NCI-H1694 (cell line): ENCODE data around the gene PMEL.
"Not testable (repeated sequence)": the region's sequence is repeated elsewhere in the genome, so short reads cannot be mapped to it uniquely, and the experiment has no call there.

Experiments
- DNase-seq: peaks from one replicate; lab custom pipeline; 2025; lab: John Stamatoyannopoulos, UW

PMEL gene

GRCh38 chr12:55942055-55942454 is 23.8 kb downstream of the PMEL start:
- no peak for DNase-seq

DNA sequence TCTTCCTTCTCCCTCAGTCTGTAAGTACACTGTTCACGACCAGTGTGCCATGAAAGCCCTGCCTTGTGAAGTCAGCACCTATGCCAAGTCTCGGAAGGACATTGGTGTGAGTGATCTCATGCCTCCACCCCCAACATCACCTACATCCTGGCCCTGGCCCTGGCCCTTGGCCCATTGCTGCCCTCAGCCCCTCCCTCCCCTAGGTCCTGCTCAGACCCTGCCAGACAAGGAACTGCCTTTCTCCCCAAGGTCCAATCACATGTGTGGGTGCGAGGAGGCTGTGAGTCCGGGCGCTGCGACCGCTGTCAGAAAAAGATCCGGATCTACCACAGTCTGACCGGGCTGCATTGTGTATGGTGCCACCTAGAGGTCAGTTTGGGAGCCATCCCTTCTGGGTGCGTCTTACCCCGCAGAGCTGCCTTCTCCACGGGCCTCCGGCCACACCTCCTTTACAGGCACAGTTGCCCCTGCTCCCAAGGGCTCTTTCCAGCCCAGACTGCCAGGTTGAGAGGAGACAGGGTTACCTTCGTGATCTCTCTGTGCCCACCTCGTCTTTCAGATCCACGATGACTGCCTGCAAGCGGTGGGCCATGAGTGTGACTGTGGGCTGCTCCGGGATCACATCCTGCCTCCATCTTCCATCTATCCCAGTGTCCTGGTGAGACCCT is 25.6 kb downstream of the PMEL start:
- DNase-seq = peak; percentile 55

DNA sequence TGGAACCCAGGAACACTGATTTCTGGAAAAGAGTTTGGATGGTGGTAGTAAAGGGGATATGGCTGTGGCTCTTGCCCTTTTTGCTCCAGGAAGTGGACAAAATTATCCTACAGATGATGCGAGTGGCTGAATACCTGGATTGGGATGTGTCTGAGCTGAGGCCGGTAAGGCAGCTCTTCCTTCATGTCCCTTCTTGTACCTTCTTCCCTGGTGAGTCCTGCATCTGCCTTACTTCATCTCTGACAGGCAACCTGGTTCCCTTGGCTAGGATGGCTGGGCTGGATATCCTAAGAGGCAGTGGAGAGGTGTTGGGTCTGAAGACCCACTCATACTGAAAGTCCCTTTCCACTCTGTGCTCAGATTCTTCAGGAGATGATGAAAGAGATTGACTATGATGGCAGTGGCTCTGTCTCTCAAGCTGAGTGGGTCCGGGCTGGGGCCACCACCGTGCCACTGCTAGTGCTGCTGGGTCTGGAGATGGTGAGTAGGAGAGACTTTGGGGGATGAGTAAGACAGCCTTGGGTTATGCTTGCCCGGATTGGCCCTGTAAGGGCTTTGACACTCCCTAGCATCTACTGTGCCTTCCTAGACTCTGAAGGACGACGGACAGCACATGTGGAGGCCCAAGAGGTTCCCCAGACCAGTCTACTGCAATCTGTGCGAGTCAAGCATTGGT is 26.9 kb downstream of the PMEL start:
- no peak for DNase-seq

DNA sequence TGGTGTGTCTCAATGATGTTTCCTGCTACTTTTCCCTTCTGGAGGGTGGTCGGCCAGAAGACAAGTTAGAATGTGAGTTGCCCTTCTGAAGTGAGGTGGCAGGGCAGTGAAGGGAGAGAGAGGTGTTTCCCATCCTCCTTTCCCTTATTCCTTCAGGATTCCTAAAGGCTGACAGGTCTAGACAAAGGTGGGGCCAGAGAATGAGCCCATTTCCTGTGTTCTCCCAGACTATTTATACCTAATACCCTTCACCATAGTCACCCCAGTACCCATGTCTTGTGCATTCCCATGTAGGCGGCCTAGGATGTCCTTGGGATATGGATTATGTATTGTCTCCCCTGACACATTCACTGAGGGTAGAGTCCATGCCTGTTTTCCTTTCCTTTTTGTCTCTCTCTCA is 27.9 kb downstream of the PMEL start:
- no peak for DNase-seq

- DNase-seq = no peak
These were observed 30.1 kb downstream of the PMEL start for GRCh38 chr12:55935738-55936151.

DNA sequence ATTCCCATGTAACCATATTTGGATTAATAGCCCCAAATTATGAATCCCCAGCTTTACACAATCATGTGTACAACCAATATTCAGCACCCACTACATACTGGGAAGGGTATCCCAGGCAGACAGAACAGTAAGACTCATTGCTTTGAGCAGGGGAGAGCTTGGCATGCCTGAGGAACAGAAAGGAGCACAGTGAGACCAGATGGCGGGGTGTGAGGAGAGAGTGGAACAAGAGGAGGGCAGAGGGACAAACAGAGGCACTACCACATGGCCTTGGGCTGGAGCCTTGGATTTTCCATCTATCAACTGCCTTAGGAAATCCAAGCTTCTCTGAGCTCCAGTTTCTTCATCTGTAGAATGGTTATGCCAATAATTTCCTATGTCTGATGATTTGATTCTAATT is 31.1 kb downstream of the PMEL start:
- no peak for DNase-seq

- no peak for DNase-seq
These were observed 31.8 kb downstream of the PMEL start for GRCh38 chr12:55933799-55934742.

DNA sequence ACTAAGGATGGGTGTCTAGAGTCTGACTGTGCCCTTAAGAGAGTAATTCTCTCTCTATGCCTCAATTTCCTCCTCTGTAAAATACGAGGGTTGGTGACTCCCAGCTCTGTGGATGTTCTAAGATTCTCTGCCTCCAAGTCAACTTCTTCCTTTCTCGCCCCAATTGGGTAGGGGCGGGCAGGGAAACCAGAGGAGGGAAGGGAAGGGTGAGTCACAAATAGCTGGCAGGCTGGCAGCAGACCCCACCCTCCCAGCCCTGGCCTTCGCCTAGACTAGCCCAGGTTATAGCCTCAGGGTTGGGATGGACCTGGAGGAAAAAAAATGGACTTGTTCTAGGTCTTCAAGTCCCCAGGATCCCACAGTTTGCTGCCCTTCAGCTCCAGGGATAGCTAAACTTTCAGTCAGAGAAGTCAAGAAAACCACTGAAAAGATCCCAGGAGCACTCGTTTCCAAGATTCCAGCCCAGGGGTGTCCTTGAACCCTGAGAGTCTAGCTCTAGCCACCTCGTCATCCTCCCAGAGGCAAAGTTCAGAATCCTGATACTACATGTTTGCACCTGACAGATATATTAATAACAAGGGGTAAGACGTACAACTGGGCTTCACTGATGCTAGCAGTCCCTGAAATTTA is 32.6 kb downstream of the PMEL start:
- DNase-seq = no peak

DNA sequence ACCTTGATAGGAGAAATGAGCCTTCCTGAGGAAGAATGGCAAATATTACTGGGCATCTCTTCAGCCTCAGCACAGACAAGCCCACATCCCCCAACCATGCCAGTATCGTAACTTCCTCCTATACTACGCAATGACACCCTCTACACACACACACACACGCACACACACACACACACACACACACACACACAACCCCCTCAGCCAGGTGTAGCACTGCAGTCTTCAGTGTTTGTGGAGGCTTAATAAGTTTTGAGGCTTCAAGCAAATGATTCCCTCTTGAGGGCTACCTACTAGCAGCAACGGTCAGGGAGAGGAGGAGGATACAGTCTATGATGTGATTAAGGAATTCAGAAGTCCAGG is 33.3 kb downstream of the PMEL start:
- DNase-seq = no peak

- peak; percentile 9 for DNase-seq
These were observed 33.9 kb downstream of the PMEL start for GRCh38 chr12:55931780-55932550.

DNA sequence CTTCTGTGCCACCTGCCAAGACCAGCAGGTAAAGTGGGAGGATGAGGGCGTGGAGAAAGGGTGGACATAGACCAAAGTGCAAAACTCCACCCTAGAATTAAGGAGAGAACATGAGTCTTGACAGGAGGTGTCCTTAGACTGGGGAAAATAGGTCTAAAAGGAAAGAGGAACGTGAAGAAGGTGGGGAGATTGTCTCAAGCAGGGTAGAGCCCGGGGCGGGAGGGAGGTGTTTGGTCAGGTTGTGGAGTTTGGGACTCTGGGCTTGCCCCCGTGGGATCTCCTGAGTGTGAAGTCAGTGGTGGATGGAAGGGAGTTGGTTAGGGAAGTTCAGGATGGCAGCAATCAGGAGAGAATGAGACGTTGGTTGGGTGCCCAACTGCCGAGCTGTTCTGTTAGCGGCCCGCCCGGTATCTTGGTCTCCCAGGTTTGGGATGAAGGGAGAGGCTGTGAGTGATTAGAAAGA is 34.5 kb downstream of the PMEL start:
- no peak for DNase-seq

DNA sequence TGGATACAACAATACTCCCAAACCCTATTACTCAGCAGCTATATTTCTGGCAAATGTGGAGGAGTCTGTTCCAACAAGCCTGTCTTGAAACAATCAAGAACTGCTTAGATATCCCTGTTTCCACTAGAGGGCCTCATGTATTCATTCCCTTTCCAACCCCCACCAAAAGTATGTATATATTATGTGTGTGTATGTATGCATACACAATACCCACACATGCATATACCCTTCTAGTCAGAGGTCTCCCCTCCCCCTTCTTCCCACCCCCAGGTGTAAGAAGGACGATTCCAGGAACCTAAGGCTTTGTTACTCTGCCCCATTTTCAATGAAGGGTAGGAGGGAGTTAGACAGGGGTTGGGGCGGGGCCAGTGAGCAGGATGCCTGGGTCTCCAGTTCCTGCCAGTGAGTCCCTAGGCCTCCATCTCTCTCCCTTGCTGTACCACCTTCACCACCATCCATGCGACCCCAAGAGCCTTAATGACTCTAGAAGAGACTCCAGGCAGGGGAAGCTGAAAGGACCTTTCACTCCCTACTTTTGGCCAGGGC is 35.0 kb downstream of the PMEL start, which contains the start of gene DGKA:
TSS of gene DGKA (plus strand) at position 392 of the 546 bp plus-strand sequence. CDS start 5,342 bp downstream, outside the sequence.
- DNase-seq = peak; percentile 61

GRCh38 chr12:55929306-55929791 is 36.5 kb downstream of the PMEL start:
- no peak for DNase-seq

- DNase-seq = peak; percentile 50
These were observed 38.0 kb downstream of the PMEL start, which contains the start of gene PYM1 for GRCh38 chr12:55927588-55928502. TSS of gene PYM1 (minus strand) at chr12:55927894. CDS start at chr12:55927761, 133 bp downstream.

- DNase-seq = peak; percentile 69
These were observed 38.9 kb downstream of the PMEL start for GRCh38 chr12:55926738-55927587.

- no peak for DNase-seq
These were observed 39.7 kb downstream of the PMEL start for GRCh38 chr12:55925870-55926737.

- no peak for DNase-seq
These were observed 40.5 kb downstream of the PMEL start for GRCh38 chr12:55925371-55925770.

DNA sequence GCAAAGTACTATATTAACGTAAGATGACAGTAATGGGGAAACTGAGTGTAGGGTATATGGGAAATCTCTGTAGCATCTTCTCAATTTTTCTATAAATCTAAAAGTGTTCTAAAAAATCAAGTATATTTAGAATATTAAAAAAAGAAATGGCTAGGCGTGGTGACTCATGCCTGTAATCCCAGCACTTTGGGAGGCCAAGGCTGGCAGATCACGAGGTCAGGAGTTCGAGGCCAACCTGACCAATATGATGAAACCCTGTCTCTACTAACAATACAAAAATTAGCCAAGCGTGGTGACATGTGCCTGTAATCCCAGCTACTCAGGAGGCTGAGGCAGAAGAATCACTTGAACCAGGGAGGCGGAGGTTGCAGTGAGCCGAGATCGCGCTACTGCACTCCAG is 42.2 kb downstream of the PMEL start:
- not testable (repeated sequence) for DNase-seq
